Endothelial cell (in vitro differentiated cells): ENCODE data around the gene CAMTA1. TPM values are rescaled to one million over a fixed set of nuclear protein-coding genes. Genes with fewer than 3 reads are reported as not detected.
A peak's percentile ranks its signal among the peaks of the same experiment; 100 is the strongest.

Source experiments
- DNase-seq: peaks from one replicate; pipeline ENCODE4 v3.0.0; 2021; ENCODE audit warnings: low spot score
- H3K27ac Mint-ChIP-seq: one replicate; pipeline ENCODE4 v1.8.0; 2021; ENCODE audit warnings: mixed read lengths, inconsistent platforms; ENCODE audit not compliant: unreplicated experiment
- H3K27me3 Mint-ChIP-seq: one replicate; pipeline ENCODE4 v1.8.0; 2021; ENCODE audit warnings: mild to moderate bottlenecking, moderate library complexity, mixed read lengths, inconsistent platforms; ENCODE audit not compliant: unreplicated experiment
- H3K36me3 Mint-ChIP-seq: one replicate; pipeline ENCODE4 v1.8.0; 2021; ENCODE audit warnings: mild to moderate bottlenecking, low read depth, mixed read lengths, inconsistent platforms; ENCODE audit not compliant: unreplicated experiment
- H3K4me1 Mint-ChIP-seq: one replicate; pipeline ENCODE4 v1.8.0; 2021; ENCODE audit warnings: mild to moderate bottlenecking, mixed read lengths, inconsistent platforms; ENCODE audit not compliant: unreplicated experiment
- H3K4me3 Mint-ChIP-seq: one replicate; pipeline ENCODE4 v1.8.0; 2021; ENCODE audit warnings: mild to moderate bottlenecking, mixed read lengths, inconsistent platforms; ENCODE audit not compliant: unreplicated experiment
- H3K9me3 Mint-ChIP-seq: one replicate; pipeline ENCODE4 v1.8.0; 2021; ENCODE audit warnings: mixed read lengths, inconsistent platforms; ENCODE audit not compliant: unreplicated experiment
- CTCF ChIP-seq: fragments of 200-600 bp; sonication (generic); IDR thresholded peaks from one replicate; pipeline ENCODE4 v1.5.0; 2021; ENCODE audit warnings: antibody characterized with exemption; ENCODE audit not compliant: unreplicated experiment
- total RNA-seq: library from RNA; stranded (reverse); fragmentation: NEBNext Ultra II Directional; extraction: Animal tissue kit (Norgen Biotek cat#: 25700); gene quantifications from one replicate; pipeline ENCODE4 v1.2.1, GENCODE V29; 2021; ENCODE audit not compliant: unreplicated experiment

CAMTA1 gene
- total RNA-seq, 1 donor from 2014 or later, result 87.3 TPM

- no peak for TF ChIP-seq CTCF
- peaks cover 13% of the 10 kb centered on the region for H3K27me3 Mint-ChIP-seq
- DNase-seq, result no peak
Measured at GRCh38 chr1:7013833-7014639, 228.8 kb downstream of the CAMTA1 start.

GRCh38 chr1:7014640-7014930, 229.3 kb downstream of the CAMTA1 start:
- peaks cover 13% of the 10 kb centered on the region for H3K27me3 Mint-ChIP-seq
- DNase-seq, result no peak

More at GRCh38 chr1:7013833-7014639, 228.8 kb downstream of the CAMTA1 start:
- Mint-ChIP-seq H3K4me3 (no peak overlapping the region), H3K9me3 (no peaks in the 10 kb centered on the region), H3K36me3 (peaks cover 8% of the 10 kb centered on the region), H3K27ac (no peak overlapping the region), H3K4me1 (peaks cover 61% of the 10 kb centered on the region)

GRCh38 chr1:7015022-7015421, 229.8 kb downstream of the CAMTA1 start:
- H3K27ac Mint-ChIP-seq, result peak overlapping the region; percentile 94
- H3K9me3 Mint-ChIP-seq, result no peaks in the 10 kb centered on the region
- peaks cover 13% of the 10 kb centered on the region for H3K27me3 Mint-ChIP-seq
- DNase-seq, result no peak
- no peak for TF ChIP-seq CTCF
- H3K4me1 Mint-ChIP-seq, result peaks cover 64% of the 10 kb centered on the region
- peaks cover 8% of the 10 kb centered on the region for H3K36me3 Mint-ChIP-seq
- H3K4me3 Mint-ChIP-seq, result no peak overlapping the region

More at GRCh38 chr1:7014640-7014930, 229.3 kb downstream of the CAMTA1 start:
- H3K9me3 Mint-ChIP-seq, result no peaks in the 10 kb centered on the region
- peaks cover 61% of the 10 kb centered on the region for H3K4me1 Mint-ChIP-seq
- H3K36me3 Mint-ChIP-seq, result peaks cover 8% of the 10 kb centered on the region
- TF ChIP-seq CTCF, result no peak
- H3K4me3 Mint-ChIP-seq, result no peak overlapping the region
- peak overlapping the region; percentile 94 for H3K27ac Mint-ChIP-seq

- H3K9me3 Mint-ChIP-seq, result no peaks in the 10 kb centered on the region
- H3K36me3 Mint-ChIP-seq, result peaks cover 3% of the 10 kb centered on the region
- no peak for DNase-seq
- H3K27me3 Mint-ChIP-seq, result no peaks in the 10 kb centered on the region
- peaks cover 49% of the 10 kb centered on the region for H3K4me1 Mint-ChIP-seq
- no peak overlapping the region for H3K4me3 Mint-ChIP-seq
- no peak overlapping the region for H3K27ac Mint-ChIP-seq
- TF ChIP-seq CTCF, result no peak
Measured at GRCh38 chr1:7018351-7018750, 233.1 kb downstream of the CAMTA1 start.

GRCh38 chr1:7018826-7019225, 233.6 kb downstream of the CAMTA1 start:
- Mint-ChIP-seq H3K9me3 (no peaks in the 10 kb centered on the region), H3K4me1 (peaks cover 46% of the 10 kb centered on the region), H3K4me3 (no peak overlapping the region), H3K27ac (no peak overlapping the region), H3K27me3 (no peaks in the 10 kb centered on the region), H3K36me3 (no peaks in the 10 kb centered on the region)
- no peak for DNase-seq
- no peak for TF ChIP-seq CTCF
